Adipose tissue (tissue), 3 donors: Measurements from ENCODE around the gene PIEZO2. TPM values are rescaled to one million over a fixed set of nuclear protein-coding genes. Genes with fewer than 3 reads are reported as not detected.

Experiments
- H3K27ac ChIP-seq: one replicate; pipeline ENCODE4 v1.5.1; 2013; ENCODE audit warnings: low read depth, low read length
- WGBS, 3 donors: extraction: QIAGEN DNeasy Blood & Tissue Kit; methylation state at CpG; one replicate each; pipeline ENCODE4 v1.1.7; 2013; 5-methylcytosine and 5-hydroxymethylcytosine counted together
- polyA plus RNA-seq, 3 donors: library from polyadenylated mRNA; stranded (reverse); fragments of 200-250 nt; gene quantifications; one replicate each; pipeline ENCODE4 v1.2.3, GENCODE V29; 2013
- donor health status: healthy with polysubstance abuse.
- donor health status: Bipolar disorder and iron deficiency.
- donor health status: healthy.

The PIEZO2 gene
- polyA plus RNA-seq, 3 donors = 0.72 to 1.3 (median 0.91) TPM

DNA sequence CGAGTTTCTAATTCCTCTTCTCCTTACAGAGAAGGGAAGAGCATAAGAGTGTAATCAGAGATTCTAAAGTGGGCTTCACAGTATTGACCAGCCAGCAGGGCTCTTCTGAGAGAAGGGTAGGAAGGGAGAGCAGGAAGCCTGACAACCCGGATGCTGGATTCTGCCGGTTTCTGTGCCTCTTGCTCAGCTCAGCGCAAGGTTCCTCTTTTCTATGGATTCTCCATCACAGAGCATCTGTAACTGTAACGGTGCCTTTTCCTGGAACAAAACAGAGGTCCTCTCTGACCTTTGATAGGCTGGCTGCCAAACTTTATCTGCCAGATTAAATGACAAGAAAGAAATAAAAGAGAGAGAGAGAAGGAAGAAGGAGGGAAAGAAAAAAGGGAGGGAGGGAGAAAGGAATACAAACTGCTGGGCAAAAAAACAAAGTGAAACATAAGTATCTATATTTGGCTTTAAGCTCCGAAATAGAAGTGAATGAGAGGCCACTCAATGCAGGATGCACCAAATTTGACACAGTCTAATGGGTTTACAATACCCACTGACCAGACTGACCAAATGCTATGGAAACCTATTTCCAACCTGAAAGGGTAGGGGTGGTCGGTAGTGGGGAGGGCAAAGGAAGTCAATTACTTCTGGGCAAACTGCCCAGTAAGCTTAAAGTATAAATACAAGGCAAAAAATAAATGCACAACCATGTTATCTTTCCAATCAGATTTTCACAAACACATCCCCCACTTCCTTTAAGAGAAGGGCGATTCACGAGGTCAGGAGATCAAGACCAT, 59.2 kb downstream of the PIEZO2 start:
- WGBS, 3 donors = 22 to 39% (median 23%) methylated on average over 9 of the region's 9 CpGs
- H3K27ac ChIP-seq = no peak overlapping the region

GRCh38 chr18:11081009-11081532, 68.3 kb downstream of the PIEZO2 start:
- WGBS, 3 donors = 73 to 92% (median 90%) methylated on average over 2 of the region's 2 CpGs

GRCh38 chr18:11078491-11078890, 70.9 kb downstream of the PIEZO2 start:
- 61 to 73% (median 64%) methylated on average over 4 of the region's 4 CpGs for WGBS, 3 donors
- no peak overlapping the region for H3K27ac ChIP-seq

More at GRCh38 chr18:11081009-11081532, 68.3 kb downstream of the PIEZO2 start:
- no peak overlapping the region for H3K27ac ChIP-seq

GRCh38 chr18:11077548-11078187, 71.7 kb downstream of the PIEZO2 start:
- WGBS, 3 donors = 83 to 94% (median 92%) methylated on average over 5 of the region's 5 CpGs

DNA sequence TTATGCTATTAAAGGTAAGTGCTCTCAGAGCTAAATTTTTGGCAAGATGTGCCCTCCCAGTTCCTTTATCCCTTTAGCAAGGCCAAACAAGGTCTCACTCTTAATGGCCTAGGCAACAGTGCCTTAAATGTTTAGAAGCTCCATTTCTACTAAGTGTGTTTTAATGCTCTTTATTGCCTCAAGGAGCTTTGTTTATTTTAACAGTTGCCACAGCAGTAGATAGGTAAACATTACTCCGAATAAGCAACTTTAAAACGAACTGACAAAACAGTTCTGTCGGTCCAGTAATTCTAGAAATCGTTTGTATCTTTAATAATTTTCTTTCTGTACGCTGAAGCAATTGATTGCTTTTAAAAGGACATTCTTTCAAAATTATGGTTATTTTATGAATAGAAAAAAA, 74.5 kb downstream of the PIEZO2 start:
- 20 to 69% (median 67%) methylated on average over 5 of the region's 5 CpGs for WGBS, 3 donors
- H3K27ac ChIP-seq = no peak overlapping the region

More at GRCh38 chr18:11077548-11078187, 71.7 kb downstream of the PIEZO2 start:
- H3K27ac ChIP-seq = no peak overlapping the region

DNA sequence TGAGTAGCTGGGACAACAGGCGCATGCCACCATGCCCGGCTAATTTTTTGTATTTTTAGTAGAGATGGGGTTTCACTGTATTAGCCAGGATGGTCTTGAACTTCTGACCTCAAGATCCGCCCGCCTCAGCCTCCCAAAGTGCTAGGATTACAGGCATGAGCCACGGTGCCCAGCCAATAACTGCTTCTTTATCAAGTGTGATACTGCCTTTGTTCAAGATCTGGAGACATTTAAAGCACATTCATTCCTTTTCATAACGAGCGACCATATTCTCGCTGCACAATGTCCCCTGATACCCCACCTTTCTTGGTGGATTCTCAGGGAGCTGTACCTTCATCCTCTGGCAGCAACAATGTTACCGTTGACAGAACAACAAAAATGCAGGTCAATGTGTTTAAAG, 75.4 kb downstream of the PIEZO2 start:
- H3K27ac ChIP-seq = no peak overlapping the region
- 71 to 93% (median 92%) methylated on average over 9 of the region's 9 CpGs for WGBS, 3 donors

DNA sequence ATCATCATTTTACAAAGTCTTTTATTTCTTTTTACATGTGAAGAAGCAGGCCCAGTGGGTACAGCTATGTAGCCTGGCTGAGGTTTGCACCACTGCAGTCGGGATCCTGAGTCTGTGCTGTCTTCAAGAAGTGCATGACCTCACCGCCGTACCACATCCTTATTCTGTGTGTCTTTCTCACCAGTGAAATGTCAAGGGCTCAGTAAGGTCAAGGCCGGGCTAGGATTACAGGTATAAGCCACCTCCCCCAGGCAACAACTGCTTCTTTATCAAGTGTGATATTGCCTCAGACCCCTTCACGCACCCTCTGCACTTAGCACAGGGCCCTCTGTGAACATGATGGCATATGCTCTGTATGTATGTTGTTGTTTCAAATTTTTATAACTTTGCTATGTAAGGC, 76.7 kb downstream of the PIEZO2 start:
- WGBS, 3 donors = 69 to 89% (median 89%) methylated on average over 5 of the region's 5 CpGs

DNA sequence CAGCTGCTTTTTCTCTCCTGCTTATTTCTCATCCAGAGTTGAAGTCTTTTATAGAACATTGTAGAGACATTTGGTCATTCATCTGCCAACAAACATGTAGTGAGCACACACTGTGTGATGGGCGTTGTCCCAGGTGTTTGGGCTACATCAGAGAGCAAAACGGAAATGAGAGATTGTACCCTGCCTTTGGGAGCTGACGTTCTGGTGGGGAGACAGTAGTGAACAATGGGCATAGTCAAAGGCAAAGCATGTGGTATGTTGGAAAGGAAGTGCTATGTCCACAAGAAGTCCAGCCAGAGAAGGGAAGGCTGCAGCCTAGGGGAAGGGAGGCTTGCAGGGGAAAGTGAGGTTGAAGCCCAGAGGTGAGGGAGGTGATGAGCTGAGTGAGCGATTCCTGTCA, 78.1 kb downstream of the PIEZO2 start:
- H3K27ac ChIP-seq = no peak overlapping the region
- 63 to 77% (median 69%) methylated on average over 4 of the region's 4 CpGs for WGBS, 3 donors

More for the DNA sequence above, 76.7 kb downstream of the PIEZO2 start:
- H3K27ac ChIP-seq = no peak overlapping the region

DNA sequence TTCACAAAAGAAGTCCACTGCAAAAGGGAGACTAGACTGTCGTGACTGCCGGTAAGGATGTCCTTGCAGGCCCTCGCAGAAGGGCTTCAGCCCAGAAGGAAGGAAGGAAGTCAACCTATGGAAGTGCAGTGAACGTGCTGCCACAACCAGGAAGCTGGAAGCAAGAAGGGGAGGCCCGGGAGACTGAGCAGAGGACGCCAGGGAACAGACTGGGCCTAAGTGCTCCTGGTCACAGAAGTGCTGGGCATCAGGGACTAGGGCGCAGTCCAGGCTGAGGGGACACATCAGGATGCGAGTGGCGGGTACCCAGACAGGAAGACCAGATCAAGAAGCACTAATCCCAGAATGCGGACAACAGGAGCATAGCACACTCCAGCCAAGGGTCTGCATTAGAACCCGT, 78.8 kb downstream of the PIEZO2 start:
- WGBS, 3 donors = 75 to 76% (median 76%) methylated on average over 11 of the region's 11 CpGs
- no peak overlapping the region for H3K27ac ChIP-seq

DNA sequence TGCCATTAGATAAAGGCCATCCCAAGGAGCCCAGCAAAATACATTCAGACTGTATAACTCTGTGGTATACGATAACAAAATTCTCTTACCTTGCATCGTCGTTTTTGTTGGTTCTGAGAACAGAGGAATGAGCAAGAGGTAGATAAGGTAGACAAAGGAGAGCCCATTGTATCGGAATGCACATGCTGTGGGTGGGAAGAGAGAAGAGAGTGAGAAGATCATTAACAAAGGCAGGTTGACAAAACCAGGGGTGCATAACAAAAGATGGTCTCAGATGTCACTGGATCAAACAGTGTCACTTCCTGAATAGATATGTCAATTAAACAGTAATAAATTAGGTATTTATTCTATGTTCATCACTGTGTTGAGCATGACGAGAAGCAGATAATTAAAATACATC, 83.3 kb downstream of the PIEZO2 start:
- no peak overlapping the region for H3K27ac ChIP-seq
- whole genome bisulfite sequencing, 3 donors = 37 to 87% (median 83%) methylated on average over 5 of the region's 5 CpGs

DNA sequence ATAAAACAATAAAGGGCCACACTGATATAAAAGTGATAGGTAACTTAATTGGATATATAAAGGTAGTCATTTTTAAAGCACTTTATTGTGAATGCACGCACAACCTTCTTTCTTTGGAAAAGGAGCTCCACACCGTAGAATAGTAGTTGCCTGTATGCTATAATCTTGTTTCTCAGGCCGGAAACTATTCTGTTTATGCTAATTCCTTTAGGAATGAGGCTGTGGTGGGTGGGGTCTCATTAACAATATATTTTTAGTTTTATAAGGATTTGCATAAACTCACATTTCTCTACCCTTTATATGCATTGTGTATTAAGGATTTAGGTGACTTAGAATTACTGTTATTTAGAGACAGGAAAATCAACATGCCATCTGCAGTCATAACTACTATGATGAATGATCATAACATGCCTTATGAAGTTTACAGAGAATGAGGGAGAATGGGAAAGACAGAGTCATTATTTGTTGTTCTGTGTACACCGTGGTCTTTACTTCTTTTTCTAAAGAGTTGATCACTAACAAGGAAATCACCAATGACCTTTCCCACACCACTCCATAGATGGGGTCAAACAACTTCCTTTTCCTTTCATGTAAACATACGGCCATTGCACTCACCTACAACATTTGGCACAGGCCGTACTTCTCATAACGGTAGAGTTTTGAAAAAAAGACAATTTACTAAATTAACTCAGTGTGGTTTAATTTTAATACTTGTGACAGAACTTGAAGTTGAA, 84.5 kb downstream of the PIEZO2 start:
- WGBS, 3 donors = 52 to 69% (median 57%) methylated on average over 7 of the region's 7 CpGs
- no peak overlapping the region for H3K27ac ChIP-seq

DNA sequence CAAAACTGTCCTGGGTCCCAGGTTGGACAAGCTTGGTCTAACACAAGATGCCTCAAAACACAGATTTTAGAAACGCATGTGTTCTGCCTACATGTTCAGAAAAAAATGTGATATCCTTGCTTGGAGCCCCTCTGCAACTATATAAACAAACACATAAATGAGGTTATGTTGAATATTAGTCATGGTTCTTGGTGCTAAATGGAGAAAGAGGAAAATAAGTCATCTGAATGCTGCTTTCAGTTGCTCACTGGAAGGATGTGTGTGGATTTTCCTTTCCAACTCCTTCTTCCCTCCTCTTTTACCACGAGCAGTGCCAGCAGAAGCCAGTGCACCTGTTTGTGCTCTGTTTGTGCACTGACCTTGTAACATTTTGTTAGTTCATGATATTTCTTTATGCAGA, 85.3 kb downstream of the PIEZO2 start:
- H3K27ac ChIP-seq = no peak overlapping the region
- 52 to 84% (median 73%) methylated on average over 2 of the region's 2 CpGs for WGBS, 3 donors

DNA sequence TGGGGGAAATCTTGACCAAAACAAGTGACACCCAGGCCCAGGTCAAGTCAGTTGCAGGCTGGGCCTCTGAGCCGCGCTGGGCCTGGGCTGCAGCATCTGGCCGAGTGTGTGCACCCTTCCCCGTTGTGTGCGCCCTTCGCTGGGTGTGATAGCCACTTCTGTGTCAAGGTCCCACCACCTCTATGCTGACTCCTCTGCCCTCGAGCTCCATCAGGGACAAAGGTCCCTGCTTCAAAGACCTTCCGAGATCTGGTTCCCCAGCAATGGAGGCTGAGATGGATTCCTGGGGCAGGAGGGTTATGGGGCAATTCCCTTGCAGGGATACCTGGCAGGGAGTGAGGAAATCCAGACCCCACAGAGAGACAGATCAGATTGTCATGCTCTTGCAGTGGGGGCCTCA, 93.6 kb downstream of the PIEZO2 start:
- no peak overlapping the region for H3K27ac ChIP-seq
- 91 to 97% (median 94%) methylated on average over 8 of the region's 8 CpGs for WGBS, 3 donors

- 48 to 65% (median 61%) methylated on average over 4 of the region's 4 CpGs for WGBS, 3 donors
- no peak overlapping the region for H3K27ac ChIP-seq
These were observed 94.9 kb downstream of the PIEZO2 start for GRCh38 chr18:11054497-11054896.

DNA sequence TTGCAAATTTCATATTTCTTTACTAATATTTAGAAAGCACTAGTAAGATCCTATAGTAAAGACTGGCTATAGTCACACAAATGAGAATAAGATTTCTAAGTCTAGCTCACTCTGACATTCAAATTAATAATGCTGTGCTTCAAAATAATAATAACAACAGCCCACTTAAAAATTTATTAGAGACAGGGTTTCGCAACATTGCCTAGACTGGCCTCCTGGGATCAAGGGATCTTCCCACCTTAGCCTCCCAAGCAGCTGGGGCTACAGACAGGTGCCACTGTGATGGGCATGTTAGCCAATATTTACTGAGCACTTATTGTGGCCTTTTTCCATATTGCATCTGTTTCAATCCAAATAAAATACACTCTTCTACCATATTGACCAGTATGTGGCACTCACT, 96.1 kb downstream of the PIEZO2 start:
- no peak overlapping the region for H3K27ac ChIP-seq
- WGBS, 3 donors = 91 to 97% (median 97%) methylated on average over 1 of the region's 1 CpG

DNA sequence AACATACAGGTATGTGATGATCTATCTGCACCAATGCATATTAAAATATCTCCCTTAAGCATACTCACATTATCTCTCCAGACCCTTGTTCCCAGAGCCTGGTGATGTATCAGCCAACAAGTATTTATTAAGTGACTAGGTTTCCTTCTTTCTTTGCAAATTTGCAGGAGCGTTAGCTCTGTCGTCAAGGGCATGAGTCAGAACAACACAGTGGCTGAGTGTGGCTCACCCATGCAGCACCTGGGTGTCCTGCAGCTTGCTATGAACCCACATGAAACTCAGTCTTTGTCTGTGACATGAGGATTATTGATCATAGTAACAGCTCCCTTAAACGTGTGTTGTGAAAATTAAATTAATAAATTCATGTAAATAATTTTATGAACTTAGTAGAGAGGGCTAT, 96.6 kb downstream of the PIEZO2 start:
- 33 to 91% (median 75%) methylated on average over 3 of the region's 3 CpGs for WGBS, 3 donors
- H3K27ac ChIP-seq = no peak overlapping the region

DNA sequence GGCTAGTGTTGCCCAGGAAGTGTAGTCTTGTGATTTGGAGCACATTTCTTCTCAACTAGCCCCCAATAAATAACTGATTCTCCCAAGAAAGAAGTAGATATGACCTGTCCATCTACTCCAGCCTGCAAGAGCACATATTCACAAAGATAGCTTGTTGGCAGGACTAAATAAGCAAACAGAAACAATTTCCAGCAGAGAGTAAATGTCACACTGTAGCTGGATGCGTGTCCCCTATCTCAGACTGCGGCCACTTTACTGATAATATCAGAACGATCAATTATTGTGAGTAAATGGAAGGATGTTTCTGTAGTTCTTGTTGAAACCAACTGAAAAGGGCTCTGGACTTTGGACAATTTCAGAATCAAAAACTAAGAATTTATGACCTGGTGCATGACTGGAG, 97.9 kb downstream of the PIEZO2 start:
- 51 to 95% (median 93%) methylated on average over 3 of the region's 3 CpGs for WGBS, 3 donors
- H3K27ac ChIP-seq = no peak overlapping the region

- 76 to 93% (median 90%) methylated on average over 2 of the region's 2 CpGs for WGBS, 3 donors
- no peak overlapping the region for H3K27ac ChIP-seq
These were observed 98.4 kb downstream of the PIEZO2 start for GRCh38 chr18:11050966-11051365.

DNA sequence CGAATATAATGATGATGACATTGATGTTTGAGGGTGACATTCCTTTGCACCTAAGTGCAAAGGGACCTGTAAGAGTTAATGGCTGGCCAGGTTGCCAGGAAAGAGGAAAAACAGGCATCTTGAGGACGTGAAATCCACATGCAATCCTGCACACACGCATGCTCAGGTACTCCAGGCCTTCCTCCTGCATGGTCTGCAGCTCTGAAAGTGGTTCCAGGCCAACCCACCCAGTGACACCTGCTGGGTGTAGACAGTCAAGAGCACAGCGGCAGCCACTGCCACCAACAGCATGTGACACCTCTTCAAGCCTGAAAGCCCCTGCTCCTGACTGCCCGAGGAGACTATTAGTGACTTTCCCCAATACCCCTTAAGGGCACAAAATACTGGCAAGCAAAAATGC, 101.6 kb downstream of the PIEZO2 start:
- H3K27ac ChIP-seq = no peak overlapping the region
- WGBS, 3 donors = 72 to 95% (median 94%) methylated on average over 5 of the region's 5 CpGs
